ENCODE results near the gene HYKK. TPM values are rescaled to one million over a fixed set of nuclear protein-coding genes. Genes with fewer than 3 reads are reported as not detected.
"Not testable (repeated sequence)": the region's sequence is repeated elsewhere in the genome, so short reads cannot be mapped to it uniquely, and the experiment has no call there.

The HYKK gene
- total and polyA plus RNA-seq, 2 donors (not counting 3 experiments of a cell fraction or from before 2014, with no cell fraction given), result 1.0 to 2.1 TPM

- Histone ChIP-seq H3K4me3 (replicated peaks in 1 of 3; ENCODE audit: insufficient read depth in 1 of 3, low read depth in 1 of 3, low read length in 3 of 3) (no peak overlapping the region), H4K20me1 (replicated peaks; ENCODE audit: control insufficient read depth, extremely low read depth, insufficient read depth, low read length) (no peaks in the 10 kb centered on the region), H3K9me3 (replicated peaks; ENCODE audit: control insufficient read depth, insufficient read depth, low read length) (no peaks in the 10 kb centered on the region), H3K9me1 (replicated peaks; ENCODE audit: control insufficient read depth, extremely low read depth, insufficient read depth, low read length) (no peaks in the 10 kb centered on the region), H3K27ac (ENCODE audit: insufficient read depth, low read depth, low read length) (no peak overlapping the region), H3K36me3 (ENCODE audit: control insufficient read depth in 2 of 2, extremely low read depth in 1 of 2, insufficient read depth in 2 of 2, low read length in 2 of 2) (peaks cover 10 to 12% of the 10 kb centered on the region in 2 experiments), H2AFZ (ENCODE audit: low read depth, low read length) (no peak overlapping the region), H3K9ac (replicated peaks; ENCODE audit: extremely low read depth, insufficient read depth, low read length) (no peak overlapping the region), H3K79me2 (ENCODE audit: control insufficient read depth, insufficient read depth, low read length) (no peaks in the 10 kb centered on the region), H3K4me1 (ENCODE audit: control insufficient read depth, extremely low read depth, insufficient read depth, low read length) (no peaks in the 10 kb centered on the region), H3K4me2 (ENCODE audit: insufficient read depth, low read length) (no peak overlapping the region), H3K27me3 (ENCODE audit: control insufficient read depth in 2 of 2, insufficient read depth in 2 of 2, low read length in 2 of 2) (no peaks in the 10 kb centered on the region)
- POLR2A ChIA-PET, result interaction anchor here (0.6 kb wide), 1 partner anchor 23 kb away, joined by 4 read pairs; no protein-coding TSS in a partner anchor
- TF ChIP-seq FOS (IDR thresholded peaks at IDR 0.05; ENCODE audit: borderline replicate concordance, insufficient read depth, low read length), result no peak
- TF ChIP-seq JUN (IDR thresholded peaks at IDR 0.05; ENCODE audit: borderline replicate concordance, insufficient read depth, insufficient read length, low read depth), result no peak
- TF ChIP-seq MAX (IDR thresholded peaks at IDR 0.05; ENCODE audit: insufficient read depth, insufficient read length), result no peak
- no peak for TF ChIP-seq MYC (IDR thresholded peaks at IDR 0.05; ENCODE audit: low read depth, low read length)
- TF ChIP-seq POLR2AphosphoS5 (IDR thresholded peaks at IDR 0.05; ENCODE audit: insufficient read depth, low read depth, low read length), result no peak
- TF ChIP-seq EZH2 (IDR thresholded peaks at IDR 0.05; ENCODE audit: borderline replicate concordance, low read depth, low read length, severe bottlenecking), result no peak
- TF ChIP-seq POLR2A (IDR thresholded peaks at IDR 0.05; ENCODE audit: low read depth, low read length), result no peak
- no peak for TF ChIP-seq GATA2 (IDR thresholded peaks at IDR 0.05; ENCODE audit: insufficient read depth, insufficient read length, low read depth, low read length)
- TF ChIP-seq CTCF (IDR thresholded peaks at IDR 0.05; ENCODE audit: extremely low read depth in 1 of 2, insufficient read depth in 1 of 2, low read depth in 1 of 2, low read length in 2 of 2), result no peak
- FAIRE-seq (no peak), DNase-seq (ENCODE audit: low read depth, low spot score) (no peak)
- dilution Hi-C loops (cut with MboI; ENCODE audit: extremely low pct_ligation_motif_present, low sequenced_read_pairs), result no loop called here
- CTCF ChIA-PET, result interaction anchor here (0.8 to 2.2 kb wide), 2 partner anchors 12 to 14 kb away, joined by 3 to 8 read pairs; partner anchors contain the start of genes CHRNA5 and PSMA4
- intact Hi-C loops (cut with micrococcal nuclease), result no loop called here
- BruUV-seq (replicated peaks), result no TSS peak
Observed at GRCh38 chr15:78552597-78552996, 45.2 kb downstream of the HYKK start.

GRCh38 chr15:78560201-78560600 is 52.8 kb downstream of the HYKK start:
- BruUV-seq (replicated peaks); H4K20me1 ChIP-seq (replicated peaks; ENCODE audit: control insufficient read depth, extremely low read depth, insufficient read depth, low read length); H3K4me1 ChIP-seq (ENCODE audit: control insufficient read depth, extremely low read depth, insufficient read depth, low read length); H3K79me2 ChIP-seq (ENCODE audit: control insufficient read depth, insufficient read depth, low read length); H3K4me2 ChIP-seq (ENCODE audit: insufficient read depth, low read length); FAIRE-seq; H3K9ac ChIP-seq (replicated peaks; ENCODE audit: extremely low read depth, insufficient read depth, low read length); H3K9me1 ChIP-seq (replicated peaks; ENCODE audit: control insufficient read depth, extremely low read depth, insufficient read depth, low read length); POLR2A ChIA-PET; H2AFZ ChIP-seq (ENCODE audit: low read depth, low read length); DNase-seq (ENCODE audit: low read depth, low spot score); dilution Hi-C loops (cut with MboI; ENCODE audit: extremely low pct_ligation_motif_present, low sequenced_read_pairs); H3K9me3 ChIP-seq (replicated peaks; ENCODE audit: control insufficient read depth, insufficient read depth, low read length); intact Hi-C loops (cut with micrococcal nuclease); H3K4me3 ChIP-seq (replicated peaks in 1 of 3; ENCODE audit: insufficient read depth in 1 of 3, low read depth in 1 of 3, low read length in 3 of 3); H3K36me3 ChIP-seq (ENCODE audit: control insufficient read depth in 2 of 2, extremely low read depth in 1 of 2, insufficient read depth in 2 of 2, low read length in 2 of 2); H3K27ac ChIP-seq (ENCODE audit: insufficient read depth, low read depth, low read length): not testable (repeated sequence)
- CTCF ChIA-PET, result interaction anchor here (0.7 kb wide), 1 partner anchor 9 kb away, joined by 3 read pairs; no protein-coding TSS in a partner anchor
- peaks cover 2 to 15% of the 10 kb centered on the region in 2 experiments for H3K27me3 ChIP-seq (ENCODE audit: control insufficient read depth in 2 of 2, insufficient read depth in 2 of 2, low read length in 2 of 2)
